ENCODE data around the gene CSF3R.

The CSF3R gene

GRCh38 chr1:36455386-36455785 lies 27.3 kb downstream of the CSF3R start:
- DNase-seq (ENCODE audit: low spot score): no peak

- DNase-seq (ENCODE audit: low spot score): no peak
These were observed 28.9 kb downstream of the CSF3R start for GRCh38 chr1:36453600-36454388.

GRCh38 chr1:36453051-36453450 lies 29.7 kb downstream of the CSF3R start:
- DNase-seq (ENCODE audit: low spot score): no peak

DNA sequence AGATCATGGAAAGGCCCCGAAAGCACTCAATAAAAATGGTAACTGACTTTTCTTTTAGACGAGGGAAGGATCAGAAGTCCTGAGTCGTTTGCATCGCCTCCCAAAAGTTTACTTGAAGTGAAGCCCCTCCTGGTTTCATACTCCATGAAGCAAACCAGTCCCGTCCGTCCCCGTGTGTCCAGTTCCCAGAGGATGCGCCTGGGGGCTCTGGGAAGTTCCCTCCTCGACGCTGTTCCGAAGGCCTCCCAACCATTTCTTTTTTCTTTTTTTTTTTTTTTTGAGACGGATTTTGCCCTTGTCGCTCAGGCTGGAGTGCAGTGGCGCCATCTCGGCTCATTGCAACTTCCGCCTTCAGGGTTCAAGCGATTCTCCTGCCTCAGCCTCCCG lies 31.8 kb downstream of the CSF3R start:
- no peak for DNase-seq (ENCODE audit: low spot score)

DNA sequence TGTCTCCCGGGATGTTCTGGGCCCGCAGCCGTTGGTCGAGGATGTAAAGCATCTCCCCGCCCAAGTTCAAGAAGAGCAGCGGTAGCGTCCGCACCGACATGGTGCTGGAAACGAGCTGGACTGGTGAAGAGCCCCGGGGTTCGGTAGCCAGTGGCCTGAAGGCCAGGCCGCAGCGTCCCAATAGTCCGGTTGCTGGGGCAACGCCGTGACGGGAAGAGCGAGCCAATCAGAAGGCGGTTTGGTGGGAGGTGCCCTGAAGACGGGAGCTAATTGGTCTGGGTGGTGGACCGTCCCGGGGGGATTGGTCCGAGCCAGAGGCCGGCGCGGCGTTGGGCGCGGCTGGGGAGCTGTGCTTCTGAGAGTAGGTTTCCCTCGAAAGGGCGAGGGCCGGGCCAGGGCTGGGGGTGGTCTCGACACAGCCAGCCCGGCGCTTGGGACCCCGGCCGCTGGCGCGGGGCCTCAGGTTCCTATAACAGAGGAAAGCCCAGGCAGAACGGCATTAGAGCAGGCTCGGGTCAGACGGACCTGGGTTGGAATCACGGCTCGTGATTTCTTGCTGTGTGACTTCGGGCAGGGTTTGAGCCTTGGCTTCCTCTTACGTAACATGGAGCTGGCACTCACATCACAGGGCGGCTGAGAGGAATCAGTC lies 32.3 kb downstream of the CSF3R start, which contains the start of gene OSCP1:
Gene OSCP1 (minus strand): TSS at position 182 of the 649 bp plus-strand sequence. CDS start 82 bp downstream, at position 100.
- peak; percentile 100 for DNase-seq (ENCODE audit: low spot score)

- DNase-seq (ENCODE audit: low spot score): no peak
These were observed 34.1 kb downstream of the CSF3R start for GRCh38 chr1:36448530-36449056.

GRCh38 chr1:36447450-36447849 lies 35.3 kb downstream of the CSF3R start:
- DNase-seq (ENCODE audit: low spot score): no peak

DNA sequence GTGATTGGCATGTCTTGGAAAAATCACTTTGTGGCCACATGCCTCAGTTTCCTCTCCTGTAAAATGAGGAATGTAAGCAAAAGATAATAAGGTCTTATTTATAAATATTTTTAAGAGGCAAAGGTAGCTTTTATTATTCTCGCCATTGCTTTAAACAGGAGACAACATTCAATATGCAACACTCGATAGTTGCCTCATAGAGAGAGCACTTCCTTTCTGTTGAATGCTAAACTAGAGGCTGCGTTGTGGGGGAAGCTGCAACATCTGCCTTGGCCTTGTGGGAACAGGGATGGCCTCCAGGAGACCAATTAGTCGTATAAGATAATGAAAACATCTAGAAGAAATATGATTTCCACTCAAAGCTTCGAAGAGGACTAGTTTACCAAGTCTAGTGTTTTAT lies 36.0 kb downstream of the CSF3R start:
- DNase-seq (ENCODE audit: low spot score): no peak

DNA sequence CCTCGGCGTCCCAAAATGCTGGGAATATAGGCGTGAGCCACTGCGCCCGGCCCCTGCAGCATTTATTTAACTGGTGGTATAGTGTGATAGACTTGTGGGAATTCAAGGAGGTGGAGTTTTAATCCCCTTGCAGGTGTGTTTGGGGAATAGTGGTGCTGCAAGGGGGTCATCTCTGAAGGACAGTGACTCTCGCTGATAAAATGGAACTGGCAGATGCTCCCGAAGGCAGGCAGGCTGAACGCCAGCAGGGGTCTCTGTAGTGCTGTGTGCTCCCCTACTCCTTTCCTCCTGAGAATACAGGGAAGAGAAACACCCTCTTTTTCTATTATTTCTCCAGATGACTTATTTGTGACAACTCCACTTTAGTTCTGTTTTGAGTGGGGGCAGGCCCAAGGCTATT lies 36.4 kb downstream of the CSF3R start:
- DNase-seq (ENCODE audit: low spot score): no peak

GRCh38 chr1:36443297-36443696 lies 39.4 kb downstream of the CSF3R start:
- DNase-seq (ENCODE audit: low spot score): no peak

DNA sequence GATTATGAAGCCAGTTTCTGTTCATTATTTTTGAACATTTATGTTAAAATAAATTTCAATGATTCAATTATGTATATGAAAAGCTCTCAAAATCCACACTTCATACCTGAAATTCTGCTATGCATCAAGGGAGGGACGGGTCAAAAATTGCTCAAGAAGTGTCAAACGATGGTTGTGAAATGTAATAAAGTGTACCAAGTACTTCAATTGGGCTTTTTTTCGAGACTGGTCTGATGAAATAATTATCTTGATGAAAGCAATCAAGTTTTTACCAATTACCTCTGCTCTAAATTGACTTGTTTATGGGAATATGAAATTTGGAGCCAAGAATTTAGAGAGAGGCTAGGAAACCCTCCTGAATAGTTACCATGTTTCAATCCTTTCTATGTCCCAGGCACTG lies 40.4 kb downstream of the CSF3R start:
- no peak for DNase-seq (ENCODE audit: low spot score)

DNA sequence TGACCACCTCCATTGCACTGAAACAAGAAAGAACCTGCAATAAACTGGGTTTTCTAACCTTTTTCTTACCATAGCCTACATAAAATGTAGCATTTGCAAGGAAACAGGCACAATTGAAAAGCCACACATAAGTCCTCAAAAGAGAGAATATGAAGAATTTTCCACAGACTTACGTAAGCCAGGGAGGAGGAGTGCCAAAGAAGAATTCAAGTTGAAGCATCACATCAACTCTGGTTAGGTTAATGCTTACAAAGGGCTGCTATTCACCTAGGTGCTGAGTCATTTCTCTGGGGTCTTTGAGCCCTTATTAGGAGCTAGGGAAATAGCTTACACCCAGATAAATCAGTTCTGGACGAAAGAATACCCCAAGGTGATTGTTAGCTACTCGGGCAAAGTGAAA lies 42.1 kb downstream of the CSF3R start:
- DNase-seq (ENCODE audit: low spot score): no peak

DNA sequence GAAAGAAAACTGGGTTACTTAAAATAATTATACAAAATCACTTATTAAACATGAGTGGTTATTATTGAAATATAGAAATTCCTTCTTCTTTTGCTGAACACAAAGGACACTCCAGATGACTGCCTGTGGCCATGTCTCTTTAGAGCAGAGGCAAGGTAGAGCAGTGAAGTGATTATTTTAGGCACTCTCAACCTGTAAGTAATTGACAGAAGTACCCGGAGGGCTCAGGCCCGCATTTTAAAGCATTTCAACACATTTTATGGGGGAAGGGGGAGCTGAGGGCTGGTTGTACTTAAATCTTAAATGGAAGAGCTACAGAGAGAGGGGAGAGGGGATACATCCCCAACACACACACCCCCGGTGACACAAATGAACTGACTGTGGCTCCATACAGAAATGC lies 42.7 kb downstream of the CSF3R start:
- DNase-seq (ENCODE audit: low spot score): no peak

- DNase-seq (ENCODE audit: low spot score): no peak
These were observed 44.0 kb downstream of the CSF3R start for GRCh38 chr1:36438715-36439114.

GRCh38 chr1:36436821-36437220 lies 45.9 kb downstream of the CSF3R start:
- no peak for DNase-seq (ENCODE audit: low spot score)

- no peak for DNase-seq (ENCODE audit: low spot score)
These were observed 49.6 kb downstream of the CSF3R start for GRCh38 chr1:36433102-36433501.

DNA sequence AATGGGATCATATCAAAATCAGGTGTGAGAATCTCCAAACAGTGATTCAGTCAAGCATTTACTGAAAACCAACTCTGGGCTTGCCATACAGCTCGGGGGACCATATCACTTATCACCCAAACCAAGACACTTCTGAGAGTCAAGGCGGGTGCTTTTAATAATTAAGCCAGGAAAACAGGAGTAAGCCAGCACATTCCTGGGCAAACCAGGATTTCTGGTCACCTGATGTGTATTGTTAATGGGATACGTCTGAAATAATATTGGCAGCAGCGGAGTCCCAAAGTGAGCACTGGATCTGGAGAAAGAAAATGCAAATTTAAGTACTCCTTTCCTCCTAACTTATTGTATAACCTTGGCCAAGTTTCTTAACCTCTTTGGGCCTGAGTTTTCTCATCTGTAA lies 50.1 kb downstream of the CSF3R start:
- DNase-seq (ENCODE audit: low spot score): no peak

- no peak for DNase-seq (ENCODE audit: low spot score)
These were observed 56.9 kb downstream of the CSF3R start for GRCh38 chr1:36425791-36426190.

DNA sequence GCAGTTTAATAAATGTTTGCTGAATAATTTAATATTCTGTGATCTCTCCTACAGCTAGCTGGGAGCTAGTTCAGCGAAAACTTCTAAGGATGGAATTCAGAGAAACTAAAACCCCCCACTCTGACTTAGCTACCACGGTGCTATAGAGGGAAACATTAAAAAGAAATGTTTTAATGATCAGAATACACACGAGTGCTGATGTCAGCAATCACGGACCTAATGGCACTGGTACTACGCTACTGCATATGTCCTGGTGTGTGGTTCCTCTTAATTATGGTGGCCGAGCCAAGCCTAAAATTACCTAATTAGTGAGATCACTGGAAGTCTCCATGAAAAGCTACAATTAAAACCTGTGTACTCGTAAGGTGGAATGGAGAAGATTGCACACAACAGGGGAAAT lies 61.1 kb downstream of the CSF3R start:
- DNase-seq (ENCODE audit: low spot score): no peak

DNA sequence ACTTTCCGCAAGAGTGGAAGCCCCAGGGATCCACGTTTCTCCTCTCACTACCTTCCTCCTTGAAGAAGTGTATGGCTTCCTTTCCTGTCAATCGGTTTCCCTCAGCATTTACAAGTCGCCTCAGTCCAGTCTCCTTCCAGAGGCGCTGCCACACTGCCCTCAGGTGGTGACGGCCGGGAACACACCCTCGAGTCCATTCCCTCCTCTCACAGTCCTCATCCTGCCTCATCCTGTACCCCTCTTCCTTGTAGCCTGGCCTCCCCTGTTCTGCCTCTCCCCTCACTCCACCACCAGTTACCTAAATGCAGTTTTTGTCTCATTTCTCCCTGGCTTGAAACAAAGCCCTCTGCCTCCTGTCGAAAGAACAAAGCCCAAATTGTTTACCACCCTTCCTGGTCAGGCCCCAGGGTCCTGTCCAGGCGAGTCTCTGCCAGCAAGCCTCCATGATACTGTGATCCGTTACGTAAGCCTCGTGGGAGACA lies 61.8 kb downstream of the CSF3R start:
- peak; percentile 89 for DNase-seq (ENCODE audit: low spot score)

GRCh38 chr1:36420409-36420808 lies 62.3 kb downstream of the CSF3R start:
- peak; percentile 66 for DNase-seq (ENCODE audit: low spot score)

- no peak for DNase-seq (ENCODE audit: low spot score)
These were observed 63.1 kb downstream of the CSF3R start for GRCh38 chr1:36419569-36419968.

- DNase-seq (ENCODE audit: low spot score): no peak
These were observed 63.6 kb downstream of the CSF3R start for GRCh38 chr1:36419140-36419539.

Measured in GM03348 (cell line).